GM21526 (cell line): ENCODE data around the gene CEMIP2.

Experiments used
- ATAC-seq: cut with Tn5 transposase; IDR thresholded peaks from one replicate; pipeline ENCODE4 v1.9.1; 2021; ENCODE audit warnings: moderate library complexity; ENCODE audit not compliant: unreplicated experiment, low FRiP score

The CEMIP2 gene

GRCh38 chr9:71778085-71778484, 9.8 kb upstream of the CEMIP2 start:
- ATAC-seq, result no peak

- no peak for ATAC-seq
Measured at GRCh38 chr9:71774920-71775319, 6.6 kb upstream of the CEMIP2 start.

DNA sequence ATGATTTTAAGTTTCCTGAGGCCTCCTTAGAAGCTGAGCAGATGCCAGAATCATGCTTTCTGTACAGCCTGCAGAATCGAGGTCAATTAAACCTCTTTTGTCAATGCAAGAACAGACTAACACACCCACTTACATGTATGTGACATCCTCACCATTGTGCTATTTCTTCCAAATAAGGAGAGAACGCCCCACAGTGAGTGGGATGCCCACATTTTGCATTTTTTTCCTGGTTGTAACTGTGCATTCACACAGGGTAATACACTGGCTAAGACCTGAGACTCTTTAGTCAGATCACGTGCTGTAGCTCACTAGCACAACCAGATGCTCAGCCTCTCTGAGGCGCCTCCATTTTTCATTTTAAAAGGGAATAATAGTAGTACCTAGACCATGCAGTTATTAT, 4.4 kb upstream of the CEMIP2 start:
- ATAC-seq, result no peak

DNA sequence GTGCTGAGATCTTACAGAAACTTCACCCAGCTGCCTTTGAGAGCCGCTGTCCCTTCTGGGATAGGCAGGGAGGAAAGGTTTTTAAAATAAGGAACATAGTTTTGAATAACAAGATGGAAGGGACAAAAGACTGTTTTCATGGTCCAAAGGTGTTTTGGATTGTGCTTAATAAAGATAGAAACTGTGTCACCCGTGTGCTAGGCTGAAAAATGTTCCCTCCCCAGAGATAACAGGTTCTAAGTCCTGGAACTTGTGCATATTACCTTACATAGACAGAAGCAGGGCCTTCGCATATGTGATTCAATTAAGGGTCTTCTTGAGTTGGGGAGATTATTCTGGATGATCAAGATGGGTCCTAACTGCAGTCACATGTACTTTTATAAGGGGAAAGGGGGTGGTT, 1.9 kb upstream of the CEMIP2 start:
- ATAC-seq, result no peak

GRCh38 chr9:71769175-71770161, 1.2 kb upstream of the CEMIP2 start:
- peak; percentile 33 for ATAC-seq

DNA sequence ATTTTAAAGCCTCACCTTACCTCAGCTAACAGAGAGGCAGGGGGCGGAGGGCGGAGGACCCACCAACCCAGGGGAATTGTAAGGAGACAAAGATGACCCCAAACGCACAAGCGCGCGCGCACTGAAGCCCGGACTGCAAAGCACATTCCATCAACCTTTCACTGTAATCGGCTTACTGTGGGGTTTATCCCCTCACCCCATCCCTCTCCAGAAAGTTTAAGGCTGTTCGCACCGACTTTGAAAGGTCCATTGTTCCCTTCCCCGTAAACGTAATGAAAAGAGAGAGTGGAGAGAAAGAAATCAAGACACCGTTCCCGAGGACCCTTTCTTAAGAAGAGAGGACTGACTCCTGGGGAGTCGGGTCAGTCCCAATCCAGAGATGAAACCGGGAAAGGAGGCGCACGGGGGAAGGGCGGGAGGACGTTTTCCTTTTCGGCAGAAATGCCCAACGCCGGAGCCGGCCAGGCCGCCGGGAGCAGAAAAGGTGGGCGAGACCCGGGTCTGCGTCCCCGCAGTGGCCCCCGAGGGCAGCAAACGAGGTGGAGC, 464 bp downstream of the CEMIP2 start:
- ATAC-seq, result no peak

DNA sequence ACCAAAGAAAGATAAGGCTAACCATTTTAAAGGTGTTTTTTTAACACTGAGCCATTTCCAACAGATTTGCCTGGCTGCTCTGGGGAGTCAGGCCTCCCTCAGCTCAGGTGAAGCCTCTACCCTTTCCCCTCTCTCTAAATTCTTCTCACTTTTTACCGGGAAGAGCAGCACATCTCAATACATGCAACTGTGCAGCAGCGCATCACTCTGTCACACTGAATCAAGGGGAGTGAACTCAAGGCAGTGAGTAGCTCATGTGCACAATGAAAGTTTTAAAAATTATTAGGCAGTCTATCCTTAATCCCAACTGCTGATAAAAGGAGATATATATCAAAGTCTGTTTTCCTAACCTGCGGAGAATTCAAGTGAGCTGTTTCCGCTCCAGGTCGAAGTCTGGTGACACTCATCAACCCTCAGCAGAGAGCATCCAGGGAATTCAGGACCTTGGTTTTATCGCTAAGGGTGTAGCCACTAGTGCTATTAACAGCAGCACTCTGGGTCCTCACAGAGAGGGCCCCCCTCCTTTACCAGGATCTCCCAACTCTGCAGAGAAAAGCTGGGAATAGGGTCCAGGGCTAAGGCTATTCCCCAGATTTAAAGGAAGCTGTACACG, 1.0 kb downstream of the CEMIP2 start:
- no peak for ATAC-seq

GRCh38 chr9:71766663-71767062, 1.6 kb downstream of the CEMIP2 start:
- no peak for ATAC-seq

DNA sequence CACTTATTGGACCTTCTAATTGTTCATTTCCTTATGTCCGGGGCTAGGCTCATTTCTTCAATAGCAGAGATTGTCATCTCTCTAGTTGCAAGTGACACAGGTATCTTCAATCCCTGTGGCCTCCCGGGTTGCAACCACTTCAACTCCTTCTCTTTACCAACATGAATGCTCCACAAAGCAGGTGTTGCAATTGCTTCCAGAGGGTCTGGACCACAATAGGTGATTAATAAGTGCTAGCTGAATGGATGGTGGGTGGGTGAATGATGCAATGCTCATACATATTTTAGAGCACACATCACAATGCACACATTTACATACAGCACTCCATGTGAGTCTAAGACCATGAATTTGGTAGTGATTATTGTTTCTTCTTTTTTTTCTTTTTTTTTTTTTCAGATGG, 2.6 kb downstream of the CEMIP2 start:
- no peak for ATAC-seq

GRCh38 chr9:71764891-71765290, 3.4 kb downstream of the CEMIP2 start:
- no peak for ATAC-seq

DNA sequence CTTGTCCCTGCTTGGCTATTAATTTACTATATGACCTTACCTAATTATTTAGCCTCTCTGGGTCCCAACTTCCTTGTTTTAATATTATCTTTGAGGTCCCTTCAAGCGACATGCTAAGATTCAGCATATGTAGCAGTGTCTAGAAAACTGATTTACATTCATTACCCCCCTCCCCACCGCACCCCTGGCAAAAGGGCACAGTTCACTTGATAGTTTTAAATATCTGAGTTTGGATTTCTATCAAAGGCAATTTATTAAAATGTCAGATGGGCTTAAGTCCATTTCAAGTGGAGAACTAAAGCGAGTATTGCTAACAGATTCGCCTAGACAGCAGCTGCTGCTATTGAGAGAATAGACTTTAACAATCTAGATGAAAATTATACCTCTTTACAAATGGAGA, 3.9 kb downstream of the CEMIP2 start:
- no peak for ATAC-seq

DNA sequence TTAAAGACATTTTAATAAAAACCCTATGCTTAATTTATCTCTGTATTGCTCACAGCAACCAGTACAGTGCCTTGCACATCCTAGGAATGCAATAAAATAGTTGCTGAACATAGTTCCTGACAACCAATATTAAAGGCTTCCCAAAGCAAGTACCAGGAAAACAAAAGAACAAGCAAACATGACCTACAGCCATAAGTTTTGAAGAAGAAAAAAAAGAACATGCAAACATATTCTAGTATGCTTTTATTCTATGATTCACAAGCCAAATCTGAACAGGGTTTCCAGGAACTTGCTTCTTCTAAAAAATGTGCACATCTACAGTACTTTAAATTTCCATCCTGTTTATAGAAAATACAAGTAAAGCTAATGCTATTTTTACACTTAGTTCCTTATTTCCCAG, 4.5 kb downstream of the CEMIP2 start:
- ATAC-seq, result no peak

DNA sequence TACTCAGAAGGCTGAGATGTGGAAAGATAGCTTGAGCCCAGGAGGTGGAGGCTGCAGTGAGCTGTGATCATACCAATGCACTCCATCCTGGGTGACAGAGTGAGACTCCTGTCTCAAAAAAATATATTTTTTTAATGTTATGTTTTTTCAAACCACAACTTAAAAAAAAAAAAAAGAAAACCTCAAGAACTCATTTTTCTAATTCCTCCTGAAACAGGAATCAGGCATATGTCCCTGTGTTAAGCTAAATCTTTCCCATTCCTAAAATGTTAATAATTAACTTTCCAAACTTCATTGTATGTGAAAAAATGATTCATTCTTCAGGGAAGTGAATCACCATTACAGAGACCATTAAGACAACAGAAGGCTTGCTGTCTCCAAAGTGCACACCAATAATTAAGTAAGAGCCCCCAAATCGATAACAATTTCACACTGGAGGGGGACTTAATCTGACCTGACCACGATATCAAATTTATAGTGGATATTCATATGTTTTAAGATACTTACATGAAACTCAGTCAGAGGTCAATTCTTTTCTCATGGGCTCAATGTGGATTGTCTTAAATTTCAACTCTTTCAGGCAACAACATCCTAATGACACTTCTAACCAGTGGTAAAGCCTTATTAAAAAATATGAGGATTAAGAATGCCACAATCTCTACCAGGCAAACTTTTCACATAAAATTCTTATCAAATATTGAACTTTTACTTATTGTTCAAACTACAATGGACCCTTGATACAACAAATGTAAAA, 5.2 kb downstream of the CEMIP2 start:
- ATAC-seq, result no peak

DNA sequence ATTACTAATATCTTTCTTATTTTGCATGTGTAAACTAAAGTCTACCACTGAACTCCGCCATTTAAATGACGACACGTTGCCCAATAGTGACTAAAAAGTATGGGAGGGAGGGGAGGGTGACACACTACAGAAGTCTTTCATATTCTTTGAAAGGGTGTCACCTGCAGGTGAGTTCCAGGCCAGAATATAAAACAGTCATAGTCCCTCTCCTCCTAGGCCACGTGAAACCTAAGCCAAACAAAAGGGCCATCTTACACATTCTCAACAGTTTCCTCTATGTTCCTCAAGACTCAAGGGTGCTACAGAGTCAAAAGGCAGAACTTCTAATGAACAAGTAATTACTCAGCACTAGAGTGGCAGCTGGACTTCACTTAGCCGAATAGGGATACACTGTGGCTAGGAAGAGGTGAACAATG, 6.4 kb downstream of the CEMIP2 start:
- no peak for ATAC-seq

DNA sequence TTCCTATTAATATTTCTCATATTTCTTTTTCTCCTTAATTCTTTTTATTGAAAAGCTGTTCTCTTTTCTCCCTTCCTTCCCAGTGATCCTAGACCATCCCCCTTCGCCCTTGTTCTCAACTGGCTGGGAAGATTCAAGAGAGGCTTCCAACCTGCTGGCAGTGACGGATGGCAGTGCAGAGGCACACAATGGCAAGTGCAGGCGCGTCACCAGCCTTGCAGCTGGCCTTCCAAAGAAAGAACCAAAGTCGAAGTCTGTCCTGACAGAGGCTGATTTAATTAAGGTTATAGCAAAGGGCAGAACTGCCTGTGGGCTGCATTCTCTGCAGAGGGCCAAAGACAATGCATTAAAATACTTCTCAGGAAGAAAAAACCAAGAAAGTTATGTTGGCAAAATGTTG, 7.4 kb downstream of the CEMIP2 start:
- no peak for ATAC-seq

DNA sequence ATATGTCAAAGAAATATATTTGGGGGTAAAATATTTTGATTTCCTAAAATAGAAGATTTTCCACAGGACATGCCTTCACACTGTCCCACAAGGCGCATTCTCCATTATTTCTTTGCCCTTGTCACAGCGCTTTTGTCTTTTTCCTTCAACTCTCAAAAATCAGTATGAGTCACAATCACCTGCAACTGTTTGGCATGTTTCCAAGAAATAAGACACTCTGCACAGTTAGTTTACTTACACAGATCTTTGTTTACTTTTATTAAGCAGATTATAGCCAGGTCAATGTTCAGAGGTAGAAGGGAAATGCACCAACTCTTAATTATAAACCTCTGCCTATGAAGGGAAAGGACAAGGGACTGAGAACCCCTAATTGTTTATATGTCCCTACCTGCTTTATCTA, 9.5 kb downstream of the CEMIP2 start:
- ATAC-seq, result no peak

- no peak for ATAC-seq
Measured at GRCh38 chr9:71758277-71758676, 10.0 kb downstream of the CEMIP2 start.

GRCh38 chr9:71756753-71757152, 11.6 kb downstream of the CEMIP2 start:
- no peak for ATAC-seq

DNA sequence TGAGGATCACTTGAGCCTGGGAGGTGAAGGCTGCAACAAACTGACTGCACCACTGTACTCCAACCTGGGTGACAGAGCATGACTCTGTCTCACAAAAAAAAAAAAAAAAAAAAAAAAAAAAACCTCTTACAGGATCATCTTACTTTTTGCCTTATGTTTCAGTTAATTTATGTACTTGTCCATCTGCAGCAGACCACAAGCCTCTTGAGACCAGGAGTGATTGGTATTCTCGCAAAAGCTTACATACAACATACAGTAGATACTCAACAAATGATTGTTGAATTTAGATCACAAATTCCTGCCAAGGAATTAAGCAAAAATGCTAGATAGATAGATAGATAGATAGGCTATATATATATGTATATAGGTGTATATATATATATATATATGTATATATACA, 12.4 kb downstream of the CEMIP2 start:
- no peak for ATAC-seq

GRCh38 chr9:71755230-71755629, 13.1 kb downstream of the CEMIP2 start:
- no peak for ATAC-seq

DNA sequence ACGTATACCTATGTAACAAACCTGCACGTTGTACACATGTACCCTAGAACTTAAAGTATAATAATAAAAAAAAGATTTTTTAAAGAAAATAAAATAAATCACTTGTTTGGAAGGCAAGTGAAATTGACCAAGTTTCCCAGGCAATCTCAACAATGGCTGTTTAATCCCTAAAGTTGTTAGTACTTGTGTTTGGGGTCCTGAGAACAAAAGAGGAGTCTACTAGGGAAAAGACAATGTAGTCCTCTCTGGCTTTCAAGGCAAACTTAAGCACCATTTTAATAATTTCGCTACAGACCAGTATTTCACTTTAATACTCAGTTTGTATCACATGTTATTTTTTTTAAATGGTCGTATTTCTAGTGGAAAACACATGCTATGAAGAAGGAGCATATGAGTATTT, 14.2 kb downstream of the CEMIP2 start:
- ATAC-seq, result no peak
